Stimulated activated effector memory CD8-positive, alpha-beta T cell treated with anti-CD3 and anti-CD28 coated beads, Interleukin-12 subunit alpha, Interleukin-12 subunit beta, amount 100 ng/mL, for 72 hours (primary cell): ENCODE results near the gene IRF4.

Experiments used
- ATAC-seq: fragments of 150-1000 bp; cut with Tn5 transposase; 2 replicates; pipeline ENCODE4 v1.10.0; 2021
- DNase-seq, 2 donors: peaks; one replicate each; pipeline ENCODE4 v3.0.0; 2021 to 2022; ENCODE audit warnings: low spot score in 2 of 2
- H3K27ac Mint-ChIP-seq: one replicate; pipeline ENCODE4 v1.8.0; 2022; ENCODE audit warnings: mild to moderate bottlenecking, mixed read lengths
- H3K36me3 Mint-ChIP-seq: one replicate; pipeline ENCODE4 v1.8.0; 2022; ENCODE audit warnings: mild to moderate bottlenecking, mixed read lengths
- H3K4me1 Mint-ChIP-seq: one replicate; pipeline ENCODE4 v1.8.0; 2022; ENCODE audit warnings: mixed read lengths
- H3K4me3 Mint-ChIP-seq: one replicate; pipeline ENCODE4 v1.8.0; 2022; ENCODE audit warnings: mild to moderate bottlenecking, mixed read lengths
- H3K9me3 Mint-ChIP-seq: one replicate; pipeline ENCODE4 v1.8.0; 2022; ENCODE audit warnings: mixed read lengths

Gene IRF4

GRCh38 chr6:438634-439170, 47.1 kb downstream of the IRF4 start:
- Mint-ChIP-seq H3K4me1 (peaks cover 41% of the 10 kb centered on the region), H3K9me3 (no peaks in the 10 kb centered on the region), H3K27ac (no peak overlapping the region), H3K36me3 (peaks cover 5% of the 10 kb centered on the region), H3K4me3 (no peak overlapping the region)
- no peak for ATAC-seq
- DNase-seq: no peak

- ATAC-seq (no peak), DNase-seq (no peak)
- peaks cover 37% of the 10 kb centered on the region for H3K4me1 Mint-ChIP-seq
- no peak overlapping the region for H3K4me3 Mint-ChIP-seq
- no peaks in the 10 kb centered on the region for H3K9me3 Mint-ChIP-seq
- peaks cover 5% of the 10 kb centered on the region for H3K36me3 Mint-ChIP-seq
- H3K27ac Mint-ChIP-seq: peak overlapping the region; percentile 81
These were observed 48.2 kb downstream of the IRF4 start for GRCh38 chr6:439641-440167.

- peak overlapping the region; percentile 81 for H3K27ac Mint-ChIP-seq
- DNase-seq (no peak), ATAC-seq (no peak)
- H3K9me3 Mint-ChIP-seq: no peaks in the 10 kb centered on the region
- no peak overlapping the region for H3K4me3 Mint-ChIP-seq
- peaks cover 43% of the 10 kb centered on the region for H3K4me1 Mint-ChIP-seq
- peaks cover under 1% of the 10 kb centered on the region for H3K36me3 Mint-ChIP-seq
These were observed 49.8 kb downstream of the IRF4 start for GRCh38 chr6:441126-441920.

GRCh38 chr6:443621-444159, 52.1 kb downstream of the IRF4 start:
- DNase-seq: no peak
- Mint-ChIP-seq H3K4me1 (peaks cover 52% of the 10 kb centered on the region), H3K4me3 (no peak overlapping the region), H3K27ac (no peak overlapping the region), H3K36me3 (peaks cover 23% of the 10 kb centered on the region), H3K9me3 (no peaks in the 10 kb centered on the region)
- ATAC-seq: no peak

GRCh38 chr6:444653-445275, 53.2 kb downstream of the IRF4 start:
- peaks cover 25% of the 10 kb centered on the region for H3K36me3 Mint-ChIP-seq
- peak overlapping the region; percentile 74 for H3K4me3 Mint-ChIP-seq
- H3K27ac Mint-ChIP-seq: peak overlapping the region; percentile 95
- ATAC-seq (peak; percentile 33), DNase-seq (no peak)
- H3K4me1 Mint-ChIP-seq: peaks cover 61% of the 10 kb centered on the region
- H3K9me3 Mint-ChIP-seq: no peaks in the 10 kb centered on the region

GRCh38 chr6:445571-446417, 54.2 kb downstream of the IRF4 start:
- H3K36me3 Mint-ChIP-seq: peaks cover 25% of the 10 kb centered on the region
- H3K4me3 Mint-ChIP-seq: peak overlapping the region; percentile 74
- ATAC-seq (no peak), DNase-seq (no peak)
- H3K27ac Mint-ChIP-seq: peak overlapping the region; percentile 95
- H3K9me3 Mint-ChIP-seq: no peaks in the 10 kb centered on the region
- peaks cover 59% of the 10 kb centered on the region for H3K4me1 Mint-ChIP-seq

GRCh38 chr6:446418-447366, 55.1 kb downstream of the IRF4 start:
- Mint-ChIP-seq H3K9me3 (no peaks in the 10 kb centered on the region), H3K4me1 (peaks cover 52% of the 10 kb centered on the region), H3K4me3 (peak overlapping the region; percentile 74), H3K36me3 (peaks cover 25% of the 10 kb centered on the region), H3K27ac (peak overlapping the region; percentile 95)
- peak; percentile 71 to 89 for DNase-seq
- ATAC-seq: peak; percentile 91

- H3K36me3 Mint-ChIP-seq: peaks cover 25% of the 10 kb centered on the region
- peak overlapping the region; percentile 74 for H3K4me3 Mint-ChIP-seq
- H3K27ac Mint-ChIP-seq: peak overlapping the region; percentile 95
- peak in 1 of 2 donors; percentile 69 for DNase-seq
- H3K9me3 Mint-ChIP-seq: no peaks in the 10 kb centered on the region
- peaks cover 52% of the 10 kb centered on the region for H3K4me1 Mint-ChIP-seq
- peak; percentile 57 for ATAC-seq
These were observed 56.0 kb downstream of the IRF4 start for GRCh38 chr6:447381-448165.

GRCh38 chr6:448296-449056, 56.9 kb downstream of the IRF4 start:
- peak overlapping the region; percentile 74 for H3K4me3 Mint-ChIP-seq
- H3K9me3 Mint-ChIP-seq: no peaks in the 10 kb centered on the region
- no peak for ATAC-seq
- H3K4me1 Mint-ChIP-seq: peaks cover 52% of the 10 kb centered on the region
- peaks cover 25% of the 10 kb centered on the region for H3K36me3 Mint-ChIP-seq
- DNase-seq: no peak
- peak overlapping the region; percentile 95 for H3K27ac Mint-ChIP-seq

GRCh38 chr6:449057-449430, 57.5 kb downstream of the IRF4 start:
- Mint-ChIP-seq H3K9me3 (no peaks in the 10 kb centered on the region), H3K4me1 (peaks cover 52% of the 10 kb centered on the region), H3K27ac (peak overlapping the region; percentile 95), H3K36me3 (peaks cover 25% of the 10 kb centered on the region), H3K4me3 (no peak overlapping the region)
- no peak for ATAC-seq
- no peak for DNase-seq

- ATAC-seq: no peak
- H3K4me1 Mint-ChIP-seq: peaks cover 47% of the 10 kb centered on the region
- peak overlapping the region; percentile 95 for H3K27ac Mint-ChIP-seq
- no peak for DNase-seq
- no peak overlapping the region for H3K4me3 Mint-ChIP-seq
- H3K9me3 Mint-ChIP-seq: no peaks in the 10 kb centered on the region
- peaks cover 25% of the 10 kb centered on the region for H3K36me3 Mint-ChIP-seq
These were observed 58.2 kb downstream of the IRF4 start for GRCh38 chr6:449486-450419.

- Mint-ChIP-seq H3K4me1 (peaks cover 37% of the 10 kb centered on the region), H3K36me3 (peaks cover 24% of the 10 kb centered on the region), H3K27ac (no peak overlapping the region), H3K9me3 (no peaks in the 10 kb centered on the region), H3K4me3 (no peak overlapping the region)
- DNase-seq: no peak
- no peak for ATAC-seq
These were observed 59.8 kb downstream of the IRF4 start for GRCh38 chr6:451336-451735.
